ENCODE data around the gene LAX1.
"Not testable (repeated sequence)": the region's sequence is repeated elsewhere in the genome, so short reads cannot be mapped to it uniquely, and the experiment has no call there.

Gene LAX1

GRCh38 chr1:203769505-203770343 is 4.7 kb downstream of the LAX1 start:
- peak; percentile 56 for DNase-seq

DNA sequence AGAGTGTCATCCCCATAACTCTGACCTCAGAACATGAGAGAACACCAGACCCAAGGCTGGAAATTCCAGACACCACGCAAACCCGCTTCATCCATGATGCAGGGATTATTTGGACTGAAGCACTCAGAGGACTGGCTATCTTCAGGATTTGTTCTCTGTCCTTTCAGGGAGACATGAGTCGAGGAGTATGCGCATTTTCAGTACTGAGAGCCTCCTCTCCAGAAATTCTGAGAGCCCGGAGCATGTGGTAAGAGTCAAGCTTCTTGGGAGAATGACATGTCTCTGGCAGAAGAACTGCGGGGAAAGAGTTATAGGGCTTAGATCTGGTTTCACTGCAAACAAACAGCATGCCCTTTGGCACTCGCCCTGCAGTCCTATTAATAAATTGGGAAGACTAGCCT is 6.9 kb downstream of the LAX1 start:
- DNase-seq = no peak

- no peak for DNase-seq
These were observed 7.9 kb downstream of the LAX1 start for GRCh38 chr1:203772836-203773235.

DNA sequence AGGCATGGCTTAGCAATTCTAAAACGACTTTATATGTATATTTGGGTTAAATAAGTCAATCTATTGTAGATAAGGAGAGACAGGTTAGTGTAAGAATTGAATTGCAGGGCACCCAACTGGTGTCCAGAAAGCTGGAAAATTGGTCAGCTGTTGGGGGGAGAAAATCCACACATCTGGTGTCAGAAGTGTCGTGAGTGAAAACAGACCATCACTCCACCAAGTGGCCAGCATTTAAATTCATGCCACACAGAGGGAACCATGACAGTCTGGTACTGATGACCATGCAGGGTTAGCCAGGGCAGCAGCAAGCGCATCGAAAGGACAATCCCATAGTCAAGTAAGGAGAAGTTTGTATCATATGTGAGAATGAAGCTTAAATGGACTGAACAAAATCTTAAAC is 11.7 kb downstream of the LAX1 start:
- no peak for DNase-seq

DNA sequence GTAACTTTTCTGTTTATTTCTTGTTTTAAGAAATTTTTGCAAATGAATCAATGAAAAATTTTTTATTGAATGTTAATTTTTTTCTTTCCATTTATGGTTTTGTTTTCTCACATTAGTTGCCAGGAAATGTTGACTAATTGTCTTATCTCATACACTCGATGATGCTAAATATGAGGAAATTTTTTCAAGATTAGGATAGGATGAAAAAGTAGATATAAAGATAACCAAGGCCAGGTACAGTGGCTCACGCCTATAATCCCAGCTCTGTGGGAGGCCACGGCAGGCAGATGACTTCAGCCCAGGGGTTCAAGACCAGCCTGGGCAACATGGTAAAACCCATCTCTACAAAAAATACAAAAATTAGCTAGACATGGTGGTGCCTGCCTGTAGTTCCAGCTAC is 12.6 kb downstream of the LAX1 start:
- DNase-seq = no peak

DNA sequence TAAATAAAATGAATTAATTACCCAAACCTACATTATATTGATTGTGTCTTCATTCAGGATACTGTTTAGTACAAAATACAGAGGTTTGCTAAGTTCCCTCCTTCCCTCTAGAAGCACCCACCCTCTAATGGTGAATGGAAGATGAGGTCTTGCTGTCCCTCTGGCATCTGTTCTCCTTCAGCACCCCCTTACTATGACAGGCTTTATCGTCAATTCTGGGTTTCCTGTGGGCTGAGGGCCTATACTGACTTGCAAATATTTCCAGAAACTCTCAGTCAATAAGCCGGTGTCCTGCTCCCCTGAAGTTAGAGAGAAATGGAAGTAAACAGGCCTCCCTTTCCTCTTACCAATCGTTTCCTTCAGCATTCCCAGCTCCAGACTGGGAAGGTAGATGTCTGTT is 13.2 kb downstream of the LAX1 start:
- no peak for DNase-seq

GRCh38 chr1:203778789-203779188 is 13.8 kb downstream of the LAX1 start:
- no peak for DNase-seq

DNA sequence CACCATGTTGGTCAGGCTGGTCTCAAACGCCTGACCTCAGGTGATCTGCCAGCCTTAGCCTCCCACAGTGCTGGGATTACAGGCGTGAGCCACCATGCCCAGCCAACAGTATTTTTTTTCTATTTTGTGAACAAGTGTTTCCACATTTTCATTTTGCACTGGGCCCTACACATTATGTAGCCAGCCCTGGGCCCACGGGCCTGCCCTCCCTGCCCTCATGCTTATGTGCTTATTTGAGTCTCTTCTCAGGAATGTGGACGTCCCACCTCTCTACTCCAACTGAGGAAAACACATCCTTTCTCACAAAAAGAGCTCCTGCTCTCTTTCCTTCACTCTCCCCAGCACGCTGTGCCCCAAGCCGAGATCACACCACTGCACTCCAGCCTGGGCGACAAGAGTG is 17.0 kb downstream of the LAX1 start:
- no peak for DNase-seq

GRCh38 chr1:203789966-203790365 is 25.0 kb downstream of the LAX1 start:
- no peak for DNase-seq

GRCh38 chr1:203791498-203791897 is 26.5 kb downstream of the LAX1 start:
- no peak for DNase-seq

DNA sequence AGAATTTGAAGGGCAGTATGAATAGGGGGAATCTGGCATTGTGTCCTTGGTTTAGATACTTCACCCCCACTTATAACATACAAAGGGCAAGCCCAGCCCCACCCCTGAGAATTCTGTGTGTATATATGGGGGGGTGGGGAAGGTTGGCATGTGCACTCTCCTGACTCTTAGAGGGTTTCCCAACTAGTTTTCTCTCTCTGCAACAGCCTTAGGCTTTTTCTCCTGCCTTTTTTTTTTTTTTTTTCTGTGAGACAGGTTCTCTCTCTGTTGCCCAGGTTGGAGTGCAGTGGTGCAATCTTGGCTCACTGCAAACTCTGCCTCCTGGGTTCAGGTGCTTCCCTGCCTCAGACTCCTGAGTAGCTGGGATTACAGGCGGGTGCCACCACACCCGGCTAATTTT is 27.5 kb downstream of the LAX1 start:
- DNase-seq = no peak

DNA sequence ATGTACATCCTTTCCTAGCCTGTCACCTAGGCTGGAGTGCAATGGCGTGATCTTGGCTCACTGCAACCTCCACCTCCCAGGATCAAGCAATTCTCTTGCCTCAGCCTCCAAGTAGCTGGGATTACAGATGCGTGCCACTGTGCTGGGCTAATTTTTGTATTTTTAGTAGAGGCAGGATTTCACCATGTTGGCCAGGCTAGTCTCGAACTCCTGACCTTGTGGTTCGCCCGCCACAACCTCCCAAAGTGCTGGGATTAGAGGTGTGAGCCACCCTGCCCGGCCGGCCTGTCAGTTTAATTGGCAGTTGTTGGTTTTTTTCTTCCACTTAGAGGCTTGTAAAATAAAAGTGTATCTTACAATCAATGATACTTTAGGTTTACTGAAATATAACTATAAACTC is 28.6 kb downstream of the LAX1 start:
- not testable (repeated sequence) for DNase-seq

DNA sequence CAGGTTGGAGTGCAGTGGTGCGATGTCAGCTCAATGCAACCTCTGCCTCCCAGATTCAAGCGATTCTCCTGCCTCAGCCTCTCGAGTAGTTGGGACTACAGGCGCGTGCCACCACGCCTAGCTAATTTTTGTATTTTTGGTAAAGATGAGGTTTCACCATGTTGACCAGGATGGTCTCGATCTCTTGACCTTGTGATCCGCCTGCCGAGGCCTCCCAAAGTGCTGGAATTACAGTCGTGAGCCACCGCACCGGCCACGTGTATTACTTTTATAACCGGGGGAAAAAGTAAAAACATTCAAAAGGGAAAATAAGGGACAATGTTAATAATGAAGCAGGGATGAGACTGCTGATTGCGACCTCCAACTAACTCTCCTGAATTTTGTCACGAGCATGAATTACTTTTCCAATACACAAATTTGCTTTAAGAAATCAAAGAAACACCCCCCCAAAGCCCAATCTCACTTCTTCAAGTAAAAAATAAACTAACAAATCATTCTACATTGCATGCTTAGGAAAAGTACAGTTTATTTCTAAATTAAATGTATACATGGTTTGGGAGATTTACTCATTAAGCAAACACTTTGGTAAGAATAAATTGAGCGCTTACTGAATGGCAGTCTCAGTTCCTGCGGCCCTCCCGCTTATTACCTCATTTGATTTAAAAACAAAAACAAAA is 29.9 kb downstream of the LAX1 start:
- DNase-seq = no peak

GRCh38 chr1:203795441-203796235 is 30.7 kb downstream of the LAX1 start, which contains the start of the genes ZBED6 and ZC3H11A:
TSS of gene ZBED6 (plus strand) at chr1:203795623. CDS start at chr1:203797523, 1,900 bp downstream.
TSS of gene ZC3H11A (plus strand) at chr1:203795623. CDS start at chr1:203817071, 21,448 bp downstream.
- DNase-seq = peak; percentile 98

- DNase-seq = peak; percentile 22
These were observed 31.2 kb downstream of the LAX1 start for GRCh38 chr1:203796236-203796605.

GRCh38 chr1:203797216-203797615 is 32.2 kb downstream of the LAX1 start:
- no peak for DNase-seq

DNA sequence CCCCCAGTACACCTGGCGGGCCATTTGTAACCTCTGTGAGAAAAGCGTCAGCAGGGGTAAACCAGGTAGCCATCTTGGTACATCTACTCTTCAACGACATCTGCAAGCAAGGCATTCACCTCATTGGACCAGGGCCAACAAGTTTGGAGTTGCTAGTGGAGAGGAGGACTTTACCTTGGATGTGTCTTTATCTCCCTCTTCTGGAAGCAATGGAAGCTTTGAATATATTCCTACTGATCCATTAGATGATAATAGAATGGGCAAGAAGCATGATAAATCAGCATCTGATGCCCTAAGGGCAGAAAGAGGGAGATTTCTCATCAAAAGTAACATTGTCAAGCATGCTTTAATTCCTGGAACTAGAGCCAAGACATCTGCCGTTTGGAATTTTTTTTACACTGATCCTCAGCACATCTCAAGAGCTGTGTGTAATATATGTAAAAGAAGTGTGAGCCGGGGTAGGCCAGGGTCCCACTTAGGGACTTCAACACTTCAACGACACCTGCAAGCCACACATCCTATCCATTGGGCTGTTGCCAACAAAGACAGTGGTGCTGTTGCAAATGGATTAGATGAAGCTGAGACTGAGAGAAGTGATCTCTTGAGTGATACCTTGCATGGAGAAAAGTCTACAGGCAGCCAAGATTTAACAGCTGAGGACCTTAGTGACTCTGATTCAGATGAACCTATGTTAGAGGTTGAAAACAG is 33.1 kb downstream of the LAX1 start:
- DNase-seq = no peak

- DNase-seq = no peak
These were observed 34.2 kb downstream of the LAX1 start for GRCh38 chr1:203799157-203799556.

DNA sequence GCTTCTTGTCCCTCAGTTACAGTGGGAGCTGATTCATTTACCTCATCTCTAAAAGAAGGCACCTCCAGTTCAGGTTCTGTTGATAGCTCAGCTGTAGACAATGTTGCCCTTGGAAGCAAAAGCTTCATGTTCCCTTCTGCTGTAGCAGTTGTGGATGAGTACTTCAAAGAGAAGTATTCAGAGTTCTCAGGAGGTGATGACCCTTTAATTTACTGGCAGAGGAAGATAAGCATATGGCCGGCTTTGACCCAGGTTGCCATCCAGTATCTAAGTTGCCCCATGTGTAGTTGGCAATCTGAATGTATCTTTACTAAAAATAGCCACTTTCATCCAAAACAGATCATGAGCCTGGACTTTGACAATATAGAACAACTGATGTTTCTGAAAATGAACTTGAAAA is 35.0 kb downstream of the LAX1 start:
- no peak for DNase-seq

DNA sequence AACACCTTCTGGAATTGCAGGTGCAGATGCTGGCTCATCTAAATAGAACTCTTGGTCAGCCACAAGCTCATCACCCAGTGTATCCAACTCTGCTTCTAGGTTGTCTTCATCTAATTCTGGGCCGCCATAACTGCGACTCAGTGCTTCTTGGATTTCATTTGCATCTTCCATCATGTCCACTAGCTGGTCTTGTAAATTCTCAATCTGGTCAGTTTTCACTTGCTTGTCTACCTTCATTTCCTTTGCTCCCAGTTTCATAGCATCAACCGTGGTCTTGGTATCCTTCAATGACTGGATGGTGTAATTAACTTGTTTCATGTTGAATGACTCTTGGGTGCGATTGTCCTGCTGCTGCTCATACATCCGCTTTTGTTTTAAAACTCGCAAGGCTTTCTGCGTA is 40.7 kb downstream of the LAX1 start:
- no peak for DNase-seq

DNA sequence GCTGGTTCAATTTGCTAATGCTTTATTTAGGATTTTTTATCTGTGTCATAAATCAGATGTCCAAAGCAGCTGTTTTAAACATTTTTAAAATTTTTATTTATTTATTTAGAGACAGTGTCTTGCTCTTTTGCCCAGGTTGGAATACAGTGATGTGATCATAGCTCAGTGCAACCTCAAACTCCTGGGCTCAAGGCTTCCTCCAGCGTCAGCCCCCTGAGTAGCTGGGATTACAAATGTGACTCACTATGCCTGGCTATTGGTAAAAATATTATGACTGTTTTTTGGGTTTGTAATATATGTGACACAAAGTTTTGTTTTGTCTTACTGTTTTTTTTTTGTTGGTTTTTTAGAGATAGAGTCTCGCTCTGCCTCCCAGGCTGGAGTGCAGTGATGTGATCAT is 42.2 kb downstream of the LAX1 start:
- DNase-seq = no peak

GRCh38 chr1:203813581-203814341 is 48.8 kb downstream of the LAX1 start:
- no peak for DNase-seq

All from NCI-H1105 treated with DMSO at 0.1 percent for 48 hours (cell line).